ENCODE data around the gene PSMG4. TPM values are rescaled to one million over a fixed set of nuclear protein-coding genes. Genes with fewer than 3 reads are reported as not detected.

Gene PSMG4
- total RNA-seq, 1 experiment from 2014 or later, result 27.0 TPM

DNA sequence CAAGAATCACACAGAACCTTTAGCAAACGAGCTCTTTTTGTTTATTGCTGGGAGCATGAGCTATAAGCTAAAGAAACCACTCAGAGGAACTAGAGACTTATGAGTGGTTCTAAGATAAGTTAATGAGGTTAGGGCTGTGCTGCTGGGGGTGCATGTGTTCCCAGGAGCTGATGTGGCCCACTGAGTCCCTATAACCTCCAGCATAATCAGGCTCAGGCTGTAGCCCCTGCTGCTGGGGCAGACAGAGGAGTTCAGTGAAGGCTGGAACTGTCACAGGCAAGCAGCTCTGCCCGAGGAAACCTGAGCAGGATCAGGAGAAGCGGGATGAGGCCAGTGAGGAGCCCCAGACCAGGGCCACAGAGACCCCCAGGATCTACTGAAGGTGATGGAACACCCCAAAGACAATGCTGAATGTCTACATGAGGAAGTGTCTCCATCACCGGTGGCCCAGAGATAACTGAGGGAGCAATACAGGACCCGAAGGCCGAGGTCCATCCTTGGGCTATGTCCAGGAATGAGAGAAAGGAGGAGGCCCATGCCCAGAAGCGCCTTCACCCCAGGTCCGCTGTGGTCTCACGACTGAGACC lies 48.6 kb upstream of the PSMG4 start:
- no TSS peak for BruUV-seq (replicated peaks)
- peaks cover 10% of the 10 kb centered on the region for H3K4me1 ChIP-seq (ENCODE audit: control insufficient read depth, insufficient read depth, low read length)
- no peaks in the 10 kb centered on the region for H3K27me3 ChIP-seq (ENCODE audit: control insufficient read depth, insufficient read depth, low read length)
- H3K27ac ChIP-seq (ENCODE audit: low read length), result no peak overlapping the region
- TF ChIP-seq, protein P1, sequence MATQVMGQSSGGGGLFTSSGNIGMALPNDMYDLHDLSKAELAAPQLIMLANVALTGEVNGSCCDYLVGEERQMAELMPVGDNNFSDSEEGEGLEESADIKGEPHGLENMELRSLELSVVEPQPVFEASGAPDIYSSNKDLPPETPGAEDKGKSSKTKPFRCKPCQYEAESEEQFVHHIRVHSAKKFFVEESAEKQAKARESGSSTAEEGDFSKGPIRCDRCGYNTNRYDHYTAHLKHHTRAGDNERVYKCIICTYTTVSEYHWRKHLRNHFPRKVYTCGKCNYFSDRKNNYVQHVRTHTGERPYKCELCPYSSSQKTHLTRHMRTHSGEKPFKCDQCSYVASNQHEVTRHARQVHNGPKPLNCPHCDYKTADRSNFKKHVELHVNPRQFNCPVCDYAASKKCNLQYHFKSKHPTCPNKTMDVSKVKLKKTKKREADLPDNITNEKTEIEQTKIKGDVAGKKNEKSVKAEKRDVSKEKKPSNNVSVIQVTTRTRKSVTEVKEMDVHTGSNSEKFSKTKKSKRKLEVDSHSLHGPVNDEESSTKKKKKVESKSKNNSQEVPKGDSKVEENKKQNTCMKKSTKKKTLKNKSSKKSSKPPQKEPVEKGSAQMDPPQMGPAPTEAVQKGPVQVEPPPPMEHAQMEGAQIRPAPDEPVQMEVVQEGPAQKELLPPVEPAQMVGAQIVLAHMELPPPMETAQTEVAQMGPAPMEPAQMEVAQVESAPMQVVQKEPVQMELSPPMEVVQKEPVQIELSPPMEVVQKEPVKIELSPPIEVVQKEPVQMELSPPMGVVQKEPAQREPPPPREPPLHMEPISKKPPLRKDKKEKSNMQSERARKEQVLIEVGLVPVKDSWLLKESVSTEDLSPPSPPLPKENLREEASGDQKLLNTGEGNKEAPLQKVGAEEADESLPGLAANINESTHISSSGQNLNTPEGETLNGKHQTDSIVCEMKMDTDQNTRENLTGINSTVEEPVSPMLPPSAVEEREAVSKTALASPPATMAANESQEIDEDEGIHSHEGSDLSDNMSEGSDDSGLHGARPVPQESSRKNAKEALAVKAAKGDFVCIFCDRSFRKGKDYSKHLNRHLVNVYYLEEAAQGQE (IDR thresholded peaks at IDR 0.05; ENCODE audit: insufficient read depth in 1 of 2, low read depth in 2 of 2, low read length in 1 of 2), result no peak
- TF ChIP-seq POLR2AphosphoS5 (IDR thresholded peaks at IDR 0.05; ENCODE audit: low read depth, low read length) (no peak), TCF7L2 (IDR thresholded peaks at IDR 0.05; ENCODE audit: low read depth, low read length) (no peak), SIN3A (IDR thresholded peaks at IDR 0.05; ENCODE audit: borderline replicate concordance, insufficient read depth, low read depth, low read length) (no peak)
- TF ChIP-seq, protein P2, sequence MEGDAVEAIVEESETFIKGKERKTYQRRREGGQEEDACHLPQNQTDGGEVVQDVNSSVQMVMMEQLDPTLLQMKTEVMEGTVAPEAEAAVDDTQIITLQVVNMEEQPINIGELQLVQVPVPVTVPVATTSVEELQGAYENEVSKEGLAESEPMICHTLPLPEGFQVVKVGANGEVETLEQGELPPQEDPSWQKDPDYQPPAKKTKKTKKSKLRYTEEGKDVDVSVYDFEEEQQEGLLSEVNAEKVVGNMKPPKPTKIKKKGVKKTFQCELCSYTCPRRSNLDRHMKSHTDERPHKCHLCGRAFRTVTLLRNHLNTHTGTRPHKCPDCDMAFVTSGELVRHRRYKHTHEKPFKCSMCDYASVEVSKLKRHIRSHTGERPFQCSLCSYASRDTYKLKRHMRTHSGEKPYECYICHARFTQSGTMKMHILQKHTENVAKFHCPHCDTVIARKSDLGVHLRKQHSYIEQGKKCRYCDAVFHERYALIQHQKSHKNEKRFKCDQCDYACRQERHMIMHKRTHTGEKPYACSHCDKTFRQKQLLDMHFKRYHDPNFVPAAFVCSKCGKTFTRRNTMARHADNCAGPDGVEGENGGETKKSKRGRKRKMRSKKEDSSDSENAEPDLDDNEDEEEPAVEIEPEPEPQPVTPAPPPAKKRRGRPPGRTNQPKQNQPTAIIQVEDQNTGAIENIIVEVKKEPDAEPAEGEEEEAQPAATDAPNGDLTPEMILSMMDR (IDR thresholded peaks at IDR 0.05), result no peak
- no peak for DNase-seq (ENCODE audit: low read depth, low spot score)
- no peaks in the 10 kb centered on the region for H3K36me3 ChIP-seq (ENCODE audit: control insufficient read depth, insufficient read depth, low read length)
- intact Hi-C loops (cut with micrococcal nuclease; ENCODE audit: unreplicated experiment) (no loop called here), in situ Hi-C loops (cut with HindIII; ENCODE audit: low pct_unique_long_range_greater_than_20kb, low sequenced_read_pairs) (no loop called here)
- ChIA-PET POLR2A (interaction anchor here (0.6 to 1.0 kb wide), 2 partner anchors 53 to 925 kb away, joined by 3 to 5 read pairs; partner anchors contain the start of genes ECI2 and TUBB2A), CTCF (no interaction called here)
- ATAC-seq, result no peak
- no peak overlapping the region for H3K4me3 ChIP-seq (ENCODE audit: low read depth in 2 of 2, low read length in 2 of 2)
- H3K9me3 ChIP-seq (ENCODE audit: control insufficient read depth, insufficient read depth, low read depth, low read length), result no peaks in the 10 kb centered on the region

DNA sequence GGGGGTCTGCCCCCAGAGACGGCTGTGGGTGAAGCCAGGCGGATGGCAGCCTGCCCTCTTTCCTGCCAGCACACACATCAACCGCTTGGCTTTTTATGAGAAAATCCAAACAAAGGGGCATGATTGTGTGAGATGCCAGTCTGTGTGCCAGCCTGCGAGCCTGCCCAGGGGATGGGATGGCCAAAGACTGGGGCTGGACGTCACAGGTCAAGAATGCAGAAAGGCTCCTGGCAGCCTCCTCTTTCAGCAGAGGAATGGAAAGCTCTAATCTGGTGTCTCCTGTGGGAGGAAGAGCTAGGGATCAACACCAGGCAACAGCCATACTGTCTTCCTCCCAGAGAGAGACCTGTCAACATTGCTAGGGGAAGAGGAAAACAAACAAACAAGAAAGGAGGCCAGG lies 47.1 kb upstream of the PSMG4 start:
- CTCF ChIA-PET, result no interaction called here
- in situ Hi-C loops (cut with HindIII; ENCODE audit: low pct_unique_long_range_greater_than_20kb, low sequenced_read_pairs) (no loop called here), intact Hi-C loops (cut with micrococcal nuclease; ENCODE audit: unreplicated experiment) (no loop called here)
- Histone ChIP-seq H3K4me1 (ENCODE audit: control insufficient read depth, insufficient read depth, low read length) (peaks cover 10% of the 10 kb centered on the region), H3K27me3 (ENCODE audit: control insufficient read depth, insufficient read depth, low read length) (no peaks in the 10 kb centered on the region), H3K4me3 (ENCODE audit: low read depth in 2 of 2, low read length in 2 of 2) (no peak overlapping the region), H3K36me3 (ENCODE audit: control insufficient read depth, insufficient read depth, low read length) (no peaks in the 10 kb centered on the region), H3K27ac (ENCODE audit: low read length) (no peak overlapping the region), H3K9me3 (ENCODE audit: control insufficient read depth, insufficient read depth, low read depth, low read length) (no peaks in the 10 kb centered on the region)
- POLR2A ChIA-PET, result interaction anchor here (0.6 kb wide), 1 partner anchor 33 kb away, joined by 10 read pairs; no protein-coding TSS in a partner anchor
- DNase-seq (ENCODE audit: low read depth, low spot score) (no peak), ATAC-seq (no peak)
- BruUV-seq (replicated peaks), result no TSS peak
- TF ChIP-seq, protein P1 (IDR thresholded peaks at IDR 0.05; ENCODE audit: insufficient read depth in 1 of 2, low read depth in 2 of 2, low read length in 1 of 2), result no peak
- TF ChIP-seq POLR2AphosphoS5 (IDR thresholded peaks at IDR 0.05; ENCODE audit: low read depth, low read length) (no peak), TCF7L2 (IDR thresholded peaks at IDR 0.05; ENCODE audit: low read depth, low read length) (no peak)
- TF ChIP-seq, protein P2 (IDR thresholded peaks at IDR 0.05), result no peak
